ENCODE measurements around the gene ATP5MC2.
"Not testable (repeated sequence)": the region's sequence is repeated elsewhere in the genome, so short reads cannot be mapped to it uniquely, and the experiment has no call there.

ATP5MC2 gene

GRCh38 chr12:53688134-53688533, 12.3 kb upstream of the ATP5MC2 start:
- FAIRE-seq (no peak), DNase-seq (ENCODE audit: insufficient read length) (no peak)
- no peak for TF ChIP-seq POLR2AphosphoS5 (IDR thresholded peaks at IDR 0.05; ENCODE audit: low read depth, low read length)
- TF ChIP-seq POLR2A (IDR thresholded peaks at IDR 0.05; ENCODE audit: low read depth, low read length): no peak
- no peak for TF ChIP-seq TAF1 (IDR thresholded peaks at IDR 0.05; ENCODE audit: borderline replicate concordance, low read depth, low read length)

GRCh38 chr12:53686436-53686835, 10.6 kb upstream of the ATP5MC2 start:
- no peak for DNase-seq (ENCODE audit: insufficient read length)
- FAIRE-seq: no peak
- TF ChIP-seq POLR2AphosphoS5 (IDR thresholded peaks at IDR 0.05; ENCODE audit: low read depth, low read length) (no peak), POLR2A (IDR thresholded peaks at IDR 0.05; ENCODE audit: low read depth, low read length) (no peak), TAF1 (IDR thresholded peaks at IDR 0.05; ENCODE audit: borderline replicate concordance, low read depth, low read length) (no peak)

GRCh38 chr12:53684654-53685220, 8.9 kb upstream of the ATP5MC2 start:
- FAIRE-seq: no peak
- DNase-seq (ENCODE audit: insufficient read length): no peak
- TF ChIP-seq POLR2A (IDR thresholded peaks at IDR 0.05; ENCODE audit: low read depth, low read length): no peak
- TF ChIP-seq TAF1 (IDR thresholded peaks at IDR 0.05; ENCODE audit: borderline replicate concordance, low read depth, low read length): no peak
- no peak for TF ChIP-seq POLR2AphosphoS5 (IDR thresholded peaks at IDR 0.05; ENCODE audit: low read depth, low read length)

- DNase-seq (ENCODE audit: insufficient read length) (no peak), FAIRE-seq (no peak)
- TF ChIP-seq POLR2A (IDR thresholded peaks at IDR 0.05; ENCODE audit: low read depth, low read length): no peak
- no peak for TF ChIP-seq POLR2AphosphoS5 (IDR thresholded peaks at IDR 0.05; ENCODE audit: low read depth, low read length)
- no peak for TF ChIP-seq TAF1 (IDR thresholded peaks at IDR 0.05; ENCODE audit: borderline replicate concordance, low read depth, low read length)
Measured at GRCh38 chr12:53683983-53684382, 8.1 kb upstream of the ATP5MC2 start.

- DNase-seq (ENCODE audit: insufficient read length) (no peak), FAIRE-seq (no peak)
- no peak for TF ChIP-seq TAF1 (IDR thresholded peaks at IDR 0.05; ENCODE audit: borderline replicate concordance, low read depth, low read length)
- TF ChIP-seq POLR2A (IDR thresholded peaks at IDR 0.05; ENCODE audit: low read depth, low read length): no peak
- TF ChIP-seq POLR2AphosphoS5 (IDR thresholded peaks at IDR 0.05; ENCODE audit: low read depth, low read length): no peak
Measured at GRCh38 chr12:53683494-53683893, 7.6 kb upstream of the ATP5MC2 start.

GRCh38 chr12:53680061-53680460, 4.2 kb upstream of the ATP5MC2 start:
- not testable (repeated sequence) for FAIRE-seq; DNase-seq (ENCODE audit: insufficient read length)

- TF ChIP-seq POLR2A (IDR thresholded peaks at IDR 0.05; ENCODE audit: low read depth, low read length) (no peak), TAF1 (IDR thresholded peaks at IDR 0.05; ENCODE audit: borderline replicate concordance, low read depth, low read length) (no peak), POLR2AphosphoS5 (IDR thresholded peaks at IDR 0.05; ENCODE audit: low read depth, low read length) (no peak)
- DNase-seq (ENCODE audit: insufficient read length): no peak
Measured at GRCh38 chr12:53677800-53678148, 1.9 kb upstream of the ATP5MC2 start.

GRCh38 chr12:53677016-53677799, 1.3 kb upstream of the ATP5MC2 start:
- no peak for DNase-seq (ENCODE audit: insufficient read length)
- no peak for TF ChIP-seq TAF1 (IDR thresholded peaks at IDR 0.05; ENCODE audit: borderline replicate concordance, low read depth, low read length)
- TF ChIP-seq POLR2A (IDR thresholded peaks at IDR 0.05; ENCODE audit: low read depth, low read length): no peak
- TF ChIP-seq POLR2AphosphoS5 (IDR thresholded peaks at IDR 0.05; ENCODE audit: low read depth, low read length): no peak
- no peak for FAIRE-seq

More at GRCh38 chr12:53677800-53678148, 1.9 kb upstream of the ATP5MC2 start:
- FAIRE-seq: no peak

- DNase-seq (ENCODE audit: insufficient read length) (no peak), FAIRE-seq (no peak)
- no peak for TF ChIP-seq POLR2AphosphoS5 (IDR thresholded peaks at IDR 0.05; ENCODE audit: low read depth, low read length)
- TF ChIP-seq TAF1 (IDR thresholded peaks at IDR 0.05; ENCODE audit: borderline replicate concordance, low read depth, low read length): no peak
- TF ChIP-seq POLR2A (IDR thresholded peaks at IDR 0.05; ENCODE audit: low read depth, low read length): no peak
Measured at GRCh38 chr12:53676656-53677015, 753 bp upstream of the ATP5MC2 start.

- no peak for TF ChIP-seq POLR2AphosphoS5 (IDR thresholded peaks at IDR 0.05; ENCODE audit: low read depth, low read length)
- no peak for TF ChIP-seq TAF1 (IDR thresholded peaks at IDR 0.05; ENCODE audit: borderline replicate concordance, low read depth, low read length)
- no peak for TF ChIP-seq POLR2A (IDR thresholded peaks at IDR 0.05; ENCODE audit: low read depth, low read length)
- FAIRE-seq: no peak
- DNase-seq (ENCODE audit: insufficient read length): no peak
Measured at GRCh38 chr12:53674977-53675700, 744 bp downstream of the ATP5MC2 start.

GRCh38 chr12:53670971-53671370, 4.9 kb downstream of the ATP5MC2 start:
- no peak for FAIRE-seq
- no peak for DNase-seq (ENCODE audit: insufficient read length)

GRCh38 chr12:53670308-53670707, 5.6 kb downstream of the ATP5MC2 start:
- no peak for TF ChIP-seq POLR2A (IDR thresholded peaks at IDR 0.05; ENCODE audit: low read depth, low read length)
- no peak for TF ChIP-seq POLR2AphosphoS5 (IDR thresholded peaks at IDR 0.05; ENCODE audit: low read depth, low read length)
- TF ChIP-seq TAF1 (IDR thresholded peaks at IDR 0.05; ENCODE audit: borderline replicate concordance, low read depth, low read length): no peak
- FAIRE-seq (no peak), DNase-seq (ENCODE audit: insufficient read length) (no peak)

More at GRCh38 chr12:53670971-53671370, 4.9 kb downstream of the ATP5MC2 start:
- no peak for TF ChIP-seq POLR2A (IDR thresholded peaks at IDR 0.05; ENCODE audit: low read depth, low read length)
- no peak for TF ChIP-seq TAF1 (IDR thresholded peaks at IDR 0.05; ENCODE audit: borderline replicate concordance, low read depth, low read length)
- no peak for TF ChIP-seq POLR2AphosphoS5 (IDR thresholded peaks at IDR 0.05; ENCODE audit: low read depth, low read length)

Measured in GM12892 (cell line).